Stomach (tissue), 9 donors: ENCODE data around the gene MYO9A. TPM values are rescaled to one million over a fixed set of nuclear protein-coding genes. Genes with fewer than 3 reads are reported as not detected.

Experiments
- DNase-seq, 2 donors: peaks; one replicate each; pipeline versions ENCODE4 v3.0.0 to v3.0.0-alpha.2; 2013 to 2019
- H3K27ac ChIP-seq, 5 donors: fragments of 200-600 bp in 4 of 5; sonication (generic) in 4 of 5; one replicate each; pipeline ENCODE4 v1.5.1; 2013 to 2019; ENCODE audit warnings: mild to moderate bottlenecking in 1 of 5, moderate library complexity in 1 of 5
- H3K27me3 ChIP-seq, 3 donors: fragments of 200-600 bp; sonication (generic); one replicate each; pipeline ENCODE4 v1.5.1; 2017 to 2019; ENCODE audit warnings: mixed run types in 1 of 3
- H3K36me3 ChIP-seq, 4 donors: fragments of 200-600 bp; sonication (generic); 1 replicate in 3 of 4; 2 replicates in 1 of 4; pipeline ENCODE4 v1.5.1; 2016 to 2019
- H3K4me1 ChIP-seq, 4 donors: fragments of 200-600 bp; sonication (generic); one replicate each; pipeline ENCODE4 v1.5.1; 2016 to 2019
- H3K4me3 ChIP-seq, 4 donors: fragments of 200-600 bp; sonication (generic) in 3 of 4; one replicate each; pipeline ENCODE4 v1.5.1; 2016 to 2019; ENCODE audit warnings: mild to moderate bottlenecking in 1 of 4
- H3K9me3 ChIP-seq, 4 donors: fragments of 200-600 bp; sonication (generic); one replicate each; pipeline ENCODE4 v1.5.1; 2016 to 2019
- CTCF ChIP-seq, 7 experiments: fragments of 450-650 bp in 4 of 7; fragments of 200-600 bp in 3 of 7; sonication (generic) in 3 of 7; IDR thresholded peaks; one replicate each; pipeline ENCODE4 v1.5.1; 2016 to 2019; ENCODE audit warnings: antibody characterized with exemption in 7 of 7, control low read depth in 2 of 7, mild to moderate bottlenecking in 1 of 7
- EP300 ChIP-seq: sonication (generic); formaldehyde crosslinking; IDR thresholded peaks from one replicate; pipeline ENCODE4 v1.6.1; 2017; ENCODE audit warnings: antibody characterized with exemption
- POLR2A ChIP-seq, 4 donors: fragments of 450-650 bp; IDR thresholded peaks; one replicate each; pipeline ENCODE4 v1.6.1; 2016; ENCODE audit warnings: antibody characterized with exemption in 4 of 4, control low read depth in 2 of 4, mild to moderate bottlenecking in 1 of 4, moderate library complexity in 1 of 4
- POLR2AphosphoS5 ChIP-seq, 3 donors: sonication (generic); formaldehyde crosslinking; IDR thresholded peaks; one replicate each; pipeline ENCODE4 v1.6.1; 2016; ENCODE audit warnings: antibody characterized with exemption in 3 of 3
- WGBS, 5 donors: extraction: QIAGEN DNeasy Blood & Tissue Kit in 3 of 5; methylation state at CpG; one replicate each; pipeline versions ENCODE4 v1.1.5 to v1.1.7; 2013 to 2018; 5-methylcytosine and 5-hydroxymethylcytosine counted together
- intact Hi-C: fragments of 100-400 bp; cut with DNase I; formaldehyde crosslinking; loops from one replicate; pipeline ENCODE4 v1.15.1; 2023; ENCODE audit warnings: low total_unique reads
- polyA plus RNA-seq, 3 donors: library from polyadenylated mRNA; stranded (reverse); fragments of 200-250 nt; gene quantifications; one replicate each; pipeline ENCODE4 v1.2.3, GENCODE V29; 2013
- total RNA-seq, 5 donors: library from RNA; depleted of rRNA; stranded (reverse); fragments of >200 nt; gene quantifications; one replicate each; pipeline versions ENCODE4 v1.1.0 to v1.2.3, GENCODE V29; 2014 to 2016
- donor health status: healthy with polysubstance abuse.
- donor health status: Bipolar disorder and iron deficiency.
- donor health status: healthy.

MYO9A gene
- total and polyA plus RNA-seq, 8 donors, result 2.2 to 120 (median 39.0) TPM

GRCh38 chr15:71997691-71998090 lies 120.3 kb downstream of the MYO9A start:
- Histone ChIP-seq H3K27me3 (no peaks in the 10 kb centered on the region), H3K36me3 (peaks cover 6 to 32% (median 27%) of the 10 kb centered on the region in 4 donors), H3K27ac (no peak overlapping the region), H3K4me3 (no peak overlapping the region), H3K9me3 (no peaks in the 10 kb centered on the region), H3K4me1 (no peaks in the 10 kb centered on the region)
- no peak for TF ChIP-seq EP300
- TF ChIP-seq POLR2A (IDR thresholded peaks at IDR 0.05), result no peak
- TF ChIP-seq POLR2AphosphoS5 (IDR thresholded peaks at IDR 0.05), result no peak
- TF ChIP-seq CTCF (IDR thresholded peaks at IDR 0.05), result no peak
- intact Hi-C loops, result no loop called here
- WGBS, 5 donors, result 79 to 86% (median 84%) methylated on average over 4 of the region's 4 CpGs
- DNase-seq, result no peak

GRCh38 chr15:71975816-71976150 lies 142.2 kb downstream of the MYO9A start:
- TF ChIP-seq EP300, result no peak
- TF ChIP-seq CTCF (IDR thresholded peaks at IDR 0.05), result no peak
- TF ChIP-seq POLR2A (IDR thresholded peaks at IDR 0.05), result no peak
- TF ChIP-seq POLR2AphosphoS5 (IDR thresholded peaks at IDR 0.05), result no peak
- no peak overlapping the region for H3K27ac ChIP-seq

GRCh38 chr15:71974211-71974610 lies 143.7 kb downstream of the MYO9A start:
- Histone ChIP-seq H3K4me3 (no peak overlapping the region), H3K36me3 (peaks cover 0 to 53% (median 42%) of the 10 kb centered on the region in 4 donors), H3K9me3 (no peaks in the 10 kb centered on the region), H3K27me3 (no peaks in the 10 kb centered on the region), H3K4me1 (no peaks in the 10 kb centered on the region), H3K27ac (no peak overlapping the region)
- intact Hi-C loops, result no loop called here
- no peak for DNase-seq
- WGBS, 5 donors, result 93 to 99% (median 97%) methylated on average over 3 of the region's 3 CpGs
- TF ChIP-seq POLR2A (IDR thresholded peaks at IDR 0.05), result no peak
- TF ChIP-seq CTCF (IDR thresholded peaks at IDR 0.05), result no peak
- TF ChIP-seq POLR2AphosphoS5 (IDR thresholded peaks at IDR 0.05), result no peak
- no peak for TF ChIP-seq EP300

More at GRCh38 chr15:71975816-71976150, 142.2 kb downstream of the MYO9A start:
- H3K9me3 ChIP-seq, result no peaks in the 10 kb centered on the region
- no peaks in the 10 kb centered on the region for H3K27me3 ChIP-seq
- H3K4me3 ChIP-seq, result no peak overlapping the region
- 81 to 96% (median 91%) methylated on average over 6 of the region's 6 CpGs for WGBS, 5 donors
- intact Hi-C loops, result no loop called here
- peaks cover 0 to 49% (median 42%) of the 10 kb centered on the region in 4 donors for H3K36me3 ChIP-seq
- no peaks in the 10 kb centered on the region for H3K4me1 ChIP-seq
- no peak for DNase-seq

- WGBS, 5 donors, result 89 to 98% (median 96%) methylated on average over 5 of the region's 5 CpGs
- TF ChIP-seq POLR2AphosphoS5 (IDR thresholded peaks at IDR 0.05), result no peak
- no peak for TF ChIP-seq POLR2A (IDR thresholded peaks at IDR 0.05)
- TF ChIP-seq CTCF (IDR thresholded peaks at IDR 0.05), result no peak
- TF ChIP-seq EP300, result no peak
- no peak for DNase-seq
- no peaks in the 10 kb centered on the region for H3K9me3 ChIP-seq
- intact Hi-C loops, result no loop called here
- H3K27ac ChIP-seq, result no peak overlapping the region
- no peaks in the 10 kb centered on the region for H3K4me1 ChIP-seq
- H3K4me3 ChIP-seq, result no peak overlapping the region
- H3K27me3 ChIP-seq, result no peaks in the 10 kb centered on the region
- peaks cover 0 to 53% (median 42%) of the 10 kb centered on the region in 4 donors for H3K36me3 ChIP-seq
Observed at GRCh38 chr15:71973366-71973765, 144.6 kb downstream of the MYO9A start.
